K562 (cell line): Measurements from ENCODE around the gene TMEM234. TPM values are rescaled to one million over a fixed set of nuclear protein-coding genes. Genes with fewer than 3 reads are reported as not detected.
A peak's percentile ranks its signal among the peaks of the same experiment; 100 is the strongest.

Experiments used
- DACH1 ChIP-seq: fragments of 450-650 bp; IDR thresholded peaks from 2 replicates; pipeline ENCODE4 v1.6.1; 2018; ENCODE audit not compliant: partially characterized antibody
- DDX20 ChIP-seq: fragments of 450-650 bp; IDR thresholded peaks from 2 replicates; pipeline ENCODE4 v1.6.1; 2016; ENCODE audit warnings: missing genetic modification characterization, low read depth, mild to moderate bottlenecking, missing compliant biosample characterization, moderate library complexity
- FOXJ3 ChIP-seq: sonication (generic); formaldehyde crosslinking; IDR thresholded peaks from 2 replicates; pipeline ENCODE4 v1.4.0; 2020; ENCODE audit warnings: mild to moderate bottlenecking, missing genetic modification reagents
- GABPB2 ChIP-seq: fragments of 250-450 bp; sonication (Bioruptor Pico); conservative IDR thresholded peaks from 2 replicates; pipeline ENCODE4 v1.5.1; 2021; ENCODE audit warnings: mild to moderate bottlenecking
- LARP7 ChIP-seq: fragments of 450-650 bp; IDR thresholded peaks from 2 replicates; pipeline ENCODE4 v1.6.1; 2016
- NFIC ChIP-seq: fragments of 450-650 bp; IDR thresholded peaks from 2 replicates; pipeline ENCODE4 v1.6.1; 2017; ENCODE audit warnings: mild to moderate bottlenecking, inconsistent platforms
- NRF1 ChIP-seq, 2 experiments: fragments of 450-650 bp; IDR thresholded peaks in 1 of 2; conservative IDR thresholded peaks in 1 of 2; 2 replicates each; pipeline ENCODE4 v1.6.1; 2014; ENCODE audit warnings: mild to moderate bottlenecking in 2 of 2
- PATZ1 ChIP-seq: fragments of 250-450 bp; sonication (Bioruptor Pico); IDR thresholded peaks from 2 replicates; pipeline ENCODE4 v1.5.0; 2020; ENCODE audit warnings: mild to moderate bottlenecking, borderline replicate concordance
- PCBP2 ChIP-seq: fragments of 200-400 bp; formaldehyde crosslinking; IDR thresholded peaks from 2 replicates; pipeline ENCODE4 v1.6.1; 2018; ENCODE audit warnings: low read length, low read depth, mild to moderate bottlenecking, moderate library complexity; ENCODE audit not compliant: poor library complexity, severe bottlenecking
- RBM22 ChIP-seq: fragments of 200-400 bp; formaldehyde crosslinking; IDR thresholded peaks from 2 replicates; pipeline ENCODE4 v1.6.1; 2018; ENCODE audit warnings: low read length, low read depth; ENCODE audit not compliant: poor library complexity, severe bottlenecking
- RREB1 ChIP-seq: fragments of 250-450 bp; sonication (Bioruptor Pico); IDR thresholded peaks from 2 replicates; pipeline ENCODE4 v1.4.0; 2020
- SIN3B ChIP-seq: fragments of 450-650 bp; IDR thresholded peaks from 2 replicates; pipeline ENCODE4 v1.6.1; 2017; ENCODE audit warnings: low read depth, mild to moderate bottlenecking, moderate library complexity
- YBX1 ChIP-seq: fragments of 450-650 bp; IDR thresholded peaks from 2 replicates; pipeline ENCODE4 v1.7.1; 2016; ENCODE audit warnings: mild to moderate bottlenecking
- ZC3H4 ChIP-seq: sonication (generic); formaldehyde crosslinking; IDR thresholded peaks from 2 replicates; pipeline ENCODE4 v1.9.0; 2021; ENCODE audit warnings: missing genetic modification reagents, borderline replicate concordance
- ZNF232 ChIP-seq: sonication (generic); formaldehyde crosslinking; IDR thresholded peaks from 2 replicates; pipeline ENCODE4 v1.8.0; 2022; ENCODE audit warnings: mild to moderate bottlenecking, missing genetic modification reagents
- ZNF444 ChIP-seq: fragments of 250-450 bp; sonication (Bioruptor Pico); IDR thresholded peaks from 2 replicates; pipeline ENCODE4 v1.4.0; 2020; ENCODE audit warnings: mild to moderate bottlenecking, moderate library complexity
- ZNF584 ChIP-seq: fragments of 200-800 bp; sonication (Bioruptor generic); IDR thresholded peaks from 2 replicates; pipeline ENCODE4 v1.6.1; 2016; ENCODE audit warnings: low read depth, mild to moderate bottlenecking, missing genetic modification characterization, missing compliant biosample characterization
- ZNF79 ChIP-seq: fragments of 250-450 bp; sonication (Bioruptor Pico); IDR thresholded peaks from 2 replicates; pipeline ENCODE4 v1.4.0; 2020; ENCODE audit warnings: low read depth, mild to moderate bottlenecking, moderate library complexity
- polyA plus RNA-seq, 8 experiments: library from polyadenylated mRNA; depleted of rRNA in 4 of 8; stranded (reverse) in 5 of 8; unstranded in 3 of 8; fragments of >200 nt; fragmentation: Nextera tagmentation in 2 of 8; fragmentation: Illumina TruSeq in 1 of 8; extraction: Ambion mirVana in 2 of 8; extraction: Trizol in 1 of 8; gene quantifications; 2 replicates each; pipeline versions ENCODE4 v1.2.1 to v1.2.3, GENCODE V29; 2011 to 2014; ENCODE audit warnings: inconsistent platforms in 1 of 8, missing spikeins in 1 of 8
- total RNA-seq, 7 experiments: library from RNA; depleted of rRNA in 6 of 7; stranded (reverse); fragments of >200 nt in 6 of 7; fragmentation: Illumina TruSeq in 2 of 7; extraction: Trizol in 2 of 7; gene quantifications; 2 replicates each; pipeline versions ENCODE4 v1.2.1 to v1.2.3, GENCODE V29; 2011 to 2021; ENCODE audit warnings: low replicate concordance in 1 of 7
- TF ChIP-seq, protein P1 (sequence below): sonication (generic); formaldehyde crosslinking; IDR thresholded peaks from 2 replicates; pipeline ENCODE4 v1.8.1; 2023; ENCODE audit warnings: mild to moderate bottlenecking, missing genetic modification reagents

Gene TMEM234
- total and polyA plus RNA-seq, 9 of the 15 experiments (the other 6 are each of a cell fraction or from before 2014, with no cell fraction given): 5.0 to 12.9 (median 7.6) TPM

DNA sequence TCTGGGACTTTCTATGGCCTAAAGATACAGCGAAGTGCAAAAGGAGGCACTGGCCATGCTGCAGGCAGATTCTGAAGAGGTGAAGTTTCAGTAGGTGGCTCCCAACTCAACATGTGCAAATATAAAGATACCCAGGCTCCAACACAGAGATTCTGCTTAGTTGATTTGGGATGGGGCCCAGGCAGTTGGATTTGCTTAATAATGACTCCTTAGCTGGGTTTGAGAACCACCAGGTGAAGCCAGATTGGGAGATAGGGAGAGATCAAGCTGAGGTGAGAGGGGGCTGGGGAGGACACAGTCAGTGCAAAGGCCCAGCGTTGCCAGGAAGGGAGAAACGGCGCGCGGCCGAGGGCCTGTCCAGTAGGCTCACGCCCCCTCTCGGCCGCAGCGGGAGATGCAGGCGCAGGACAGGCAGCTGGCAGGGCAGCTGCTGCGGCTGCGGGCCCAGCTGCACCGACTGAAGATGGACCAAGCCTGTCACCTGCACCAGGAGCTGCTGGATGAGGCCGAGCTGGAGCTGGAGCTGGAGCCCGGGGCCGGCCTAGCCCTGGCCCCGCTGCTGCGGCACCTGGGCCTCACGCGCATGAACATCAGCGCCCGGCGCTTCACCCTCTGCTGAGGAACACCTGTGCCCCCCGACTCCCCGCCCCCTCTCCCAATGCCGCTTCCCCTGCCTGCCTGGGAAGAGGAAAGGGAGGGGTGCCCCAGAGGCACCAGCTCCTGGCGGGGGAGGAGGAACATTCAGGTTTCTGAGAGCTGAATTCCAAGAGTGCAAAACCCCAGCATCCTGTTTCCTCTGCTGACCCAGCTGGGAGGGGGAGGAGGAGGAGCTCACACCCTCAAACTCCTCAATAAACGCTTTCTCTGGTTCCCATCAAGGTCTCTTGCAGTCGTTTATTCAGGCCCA, 26.1 kb upstream of the TMEM234 start (continued):
- TF ChIP-seq RREB1: no peak
- TF ChIP-seq, protein P1, sequence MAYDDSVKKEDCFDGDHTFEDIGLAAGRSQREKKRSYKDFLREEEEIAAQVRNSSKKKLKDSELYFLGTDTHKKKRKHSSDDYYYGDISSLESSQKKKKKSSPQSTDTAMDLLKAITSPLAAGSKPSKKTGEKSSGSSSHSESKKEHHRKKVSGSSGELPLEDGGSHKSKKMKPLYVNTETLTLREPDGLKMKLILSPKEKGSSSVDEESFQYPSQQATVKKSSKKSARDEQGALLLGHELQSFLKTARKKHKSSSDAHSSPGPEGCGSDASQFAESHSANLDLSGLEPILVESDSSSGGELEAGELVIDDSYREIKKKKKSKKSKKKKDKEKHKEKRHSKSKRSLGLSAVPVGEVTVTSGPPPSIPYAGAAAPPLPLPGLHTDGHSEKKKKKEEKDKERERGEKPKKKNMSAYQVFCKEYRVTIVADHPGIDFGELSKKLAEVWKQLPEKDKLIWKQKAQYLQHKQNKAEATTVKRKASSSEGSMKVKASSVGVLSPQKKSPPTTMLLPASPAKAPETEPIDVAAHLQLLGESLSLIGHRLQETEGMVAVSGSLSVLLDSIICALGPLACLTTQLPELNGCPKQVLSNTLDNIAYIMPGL: peak; percentile 57; the same call in 1 of the 2 replicates
- no peak for TF ChIP-seq PATZ1 (CRISPR knock-in tag)
- no peak; the same call in 1 of the 2 replicates for TF ChIP-seq LARP7
- TF ChIP-seq FOXJ3 (CRISPR knock-in tag): no peak
- no peak for TF ChIP-seq PCBP2
- TF ChIP-seq RBM22: no peak
- TF ChIP-seq YBX1: no peak
- peak; percentile 60 for TF ChIP-seq NFIC
- TF ChIP-seq NRF1 (conservative IDR thresholded peaks at IDR 0.05 in 1 of 2, IDR thresholded peaks at IDR 0.05 in 1 of 2): peak; percentile 65 to 73
- no peak for TF ChIP-seq DDX20 (tag)
- peak; percentile 72 for TF ChIP-seq DACH1
- TF ChIP-seq SIN3B: no peak
- no peak for TF ChIP-seq ZNF79 (CRISPR knock-in tag)
- no peak for TF ChIP-seq ZNF232 (CRISPR knock-in tag)
- no peak for TF ChIP-seq ZNF584 (CRISPR knock-in tag)
- no peak for TF ChIP-seq GABPB2 (CRISPR knock-in tag)
- no peak for TF ChIP-seq ZNF444 (CRISPR knock-in tag)
- TF ChIP-seq ZC3H4: no peak
